Islet precursor cell (in vitro differentiated cells): ENCODE data around the gene CALB2.
"Not testable (repeated sequence)": the region's sequence is repeated elsewhere in the genome, so short reads cannot be mapped to it uniquely, and the experiment has no call there.

Source experiments
- DNase-seq: peaks from one replicate; pipeline ENCODE4 v3.0.0-alpha.2; 2018

Gene CALB2, protein sequence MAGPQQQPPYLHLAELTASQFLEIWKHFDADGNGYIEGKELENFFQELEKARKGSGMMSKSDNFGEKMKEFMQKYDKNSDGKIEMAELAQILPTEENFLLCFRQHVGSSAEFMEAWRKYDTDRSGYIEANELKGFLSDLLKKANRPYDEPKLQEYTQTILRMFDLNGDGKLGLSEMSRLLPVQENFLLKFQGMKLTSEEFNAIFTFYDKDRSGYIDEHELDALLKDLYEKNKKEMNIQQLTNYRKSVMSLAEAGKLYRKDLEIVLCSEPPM

DNA sequence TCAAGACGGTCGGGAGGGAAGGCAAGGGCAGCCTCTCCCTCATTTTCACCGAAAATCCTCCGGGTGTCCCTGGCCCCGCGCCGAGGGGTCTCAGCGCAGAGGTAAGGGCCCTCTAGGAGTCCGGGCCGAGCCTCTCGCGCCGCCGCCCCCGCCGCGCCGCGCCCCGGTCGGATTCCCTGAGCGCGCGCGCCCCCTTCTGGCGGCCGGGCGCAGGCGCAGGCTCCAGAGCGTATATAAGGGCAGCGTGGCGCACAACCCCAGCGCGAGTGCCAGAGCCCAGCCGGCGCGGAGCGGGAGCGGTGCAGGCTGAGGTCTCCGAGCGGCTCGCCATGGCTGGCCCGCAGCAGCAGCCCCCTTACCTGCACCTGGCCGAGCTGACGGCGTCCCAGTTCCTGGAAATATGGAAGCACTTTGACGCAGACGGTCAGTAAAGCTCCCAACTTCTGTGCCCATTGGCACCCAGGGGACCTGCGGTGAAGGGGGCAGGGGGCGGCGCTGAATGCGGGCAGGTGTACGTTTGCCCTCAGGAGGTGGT, at the start of gene CALB2:
CALB2 (plus strand) TSS at position 260 of the 535 bp plus-strand sequence; CDS start at position 330, 70 bp downstream.
- DNase-seq = peak; percentile 82

DNA sequence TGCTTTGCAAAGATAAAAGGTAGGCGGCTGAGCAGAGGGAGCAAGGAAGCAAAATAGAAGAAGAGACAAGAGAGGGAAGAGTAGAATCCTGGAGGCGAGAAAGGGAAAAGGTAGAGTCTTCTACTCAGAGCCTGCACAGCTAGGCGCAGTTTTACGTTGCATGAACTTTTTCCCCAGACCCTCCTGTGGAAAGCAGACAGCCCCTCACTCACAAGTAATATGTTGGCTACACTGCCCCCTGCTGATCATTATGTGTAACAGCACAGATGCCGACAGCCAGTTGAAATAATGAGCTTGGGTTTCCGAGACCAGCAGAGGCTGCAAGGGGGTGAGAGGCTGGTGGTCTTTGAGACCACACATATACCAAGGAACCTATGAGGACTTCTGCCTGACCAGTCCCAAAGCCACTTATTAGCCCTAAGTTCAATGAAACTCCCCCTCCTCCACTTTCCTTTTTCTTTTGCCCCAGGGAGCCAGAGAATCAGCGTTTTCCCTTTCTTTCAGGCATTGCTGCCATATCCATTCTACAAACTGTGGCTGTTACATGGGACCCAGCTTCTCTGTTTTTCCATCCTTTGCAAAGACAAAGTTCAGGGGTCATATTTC, 46.9 kb upstream of the CALB2 start:
- DNase-seq = peak; percentile 67

DNA sequence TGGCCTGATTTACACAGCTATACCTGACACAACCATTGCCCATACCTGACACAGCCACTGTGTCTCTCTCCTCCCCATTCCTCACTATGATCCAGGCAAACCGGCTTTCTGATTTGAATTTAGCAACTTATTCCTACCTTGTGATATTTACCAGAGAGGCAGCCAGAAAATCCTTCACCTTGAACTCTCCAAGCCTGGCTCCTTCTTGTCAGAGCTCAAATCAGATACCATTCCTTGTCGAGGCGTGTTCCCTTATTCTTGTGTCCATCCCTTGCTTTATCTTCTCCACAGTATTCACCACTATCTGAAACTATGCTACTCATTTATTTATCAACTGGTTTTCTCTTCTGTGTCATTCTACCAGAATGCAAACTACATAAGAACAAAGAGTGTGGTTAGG, 44.9 kb upstream of the CALB2 start:
- not testable (repeated sequence) for DNase-seq

DNA sequence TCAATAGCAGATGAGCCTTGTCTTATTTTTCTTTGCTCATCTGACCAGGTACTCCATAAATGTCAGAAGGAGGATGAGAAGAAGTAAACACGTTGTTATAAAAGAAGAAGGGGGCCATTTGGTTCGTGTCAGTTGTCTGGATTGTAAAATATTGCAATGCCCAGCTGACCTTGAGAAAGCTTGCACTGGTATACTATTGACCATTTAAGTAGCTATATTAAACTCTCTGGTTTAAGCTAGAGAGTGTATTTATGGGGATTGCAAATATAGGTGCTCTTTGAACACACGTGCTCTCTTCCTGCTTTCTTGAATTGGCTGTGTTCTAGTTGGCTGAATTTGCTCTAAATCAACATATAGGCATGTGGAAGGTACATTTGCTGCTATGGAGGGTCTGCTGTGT, 43.3 kb upstream of the CALB2 start:
- no peak for DNase-seq

DNA sequence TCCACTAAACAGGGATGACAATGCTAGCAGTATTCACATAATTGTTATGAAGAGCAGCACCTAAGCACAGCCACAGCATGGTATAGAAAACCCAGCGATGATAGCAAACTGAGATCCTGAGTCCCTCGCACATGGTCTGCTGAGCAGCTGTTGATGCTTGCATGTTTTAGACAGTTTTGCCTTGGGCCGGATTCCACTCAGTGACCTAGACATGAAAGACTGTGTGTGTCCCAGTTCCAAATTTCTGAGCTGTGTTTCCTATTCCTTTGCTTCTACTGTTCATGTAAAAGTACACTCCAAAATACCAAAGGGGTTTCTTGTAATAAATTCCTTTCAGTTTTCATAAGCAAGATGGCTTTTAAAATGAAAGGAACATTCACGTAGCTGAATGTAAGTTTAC, 38.5 kb upstream of the CALB2 start:
- no peak for DNase-seq

DNA sequence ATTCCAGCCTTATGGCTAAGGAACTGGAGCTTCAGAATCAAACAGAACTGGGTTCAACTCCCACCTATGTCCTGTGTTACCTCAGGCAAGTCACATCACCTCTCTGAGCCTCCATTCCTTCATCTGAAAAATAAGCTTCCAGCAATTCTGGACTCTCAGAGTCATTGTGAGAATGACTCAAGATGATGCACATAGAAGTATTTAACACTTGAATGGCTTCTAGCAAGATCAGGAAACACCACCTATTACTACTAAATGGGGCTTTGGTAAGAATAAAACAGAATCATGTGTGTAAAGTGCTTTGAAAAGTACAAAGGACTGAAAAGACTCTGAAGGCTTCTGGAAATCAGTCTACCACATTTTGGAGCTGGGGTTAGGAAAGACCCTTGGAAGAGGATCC, 30.8 kb upstream of the CALB2 start:
- no peak for DNase-seq

DNA sequence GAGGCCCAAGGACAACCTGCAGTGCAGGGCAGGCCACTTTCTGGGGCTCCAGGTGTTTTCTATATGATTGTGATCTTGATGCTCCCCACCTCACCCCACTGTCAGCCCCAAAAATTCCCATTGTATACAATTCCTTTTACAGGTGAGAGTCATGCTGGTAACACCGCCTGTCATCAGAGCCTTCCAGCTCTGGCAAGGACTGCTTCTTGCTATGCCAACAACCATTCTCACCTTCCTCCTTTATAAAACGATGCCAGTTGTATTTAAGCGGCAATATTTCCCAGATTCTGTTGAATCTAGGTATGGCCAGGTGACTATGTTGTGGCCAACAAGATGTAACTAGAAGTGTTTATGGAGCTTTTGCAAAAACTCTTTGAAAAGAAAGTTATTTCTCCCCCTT, 30.4 kb upstream of the CALB2 start:
- DNase-seq = no peak

DNA sequence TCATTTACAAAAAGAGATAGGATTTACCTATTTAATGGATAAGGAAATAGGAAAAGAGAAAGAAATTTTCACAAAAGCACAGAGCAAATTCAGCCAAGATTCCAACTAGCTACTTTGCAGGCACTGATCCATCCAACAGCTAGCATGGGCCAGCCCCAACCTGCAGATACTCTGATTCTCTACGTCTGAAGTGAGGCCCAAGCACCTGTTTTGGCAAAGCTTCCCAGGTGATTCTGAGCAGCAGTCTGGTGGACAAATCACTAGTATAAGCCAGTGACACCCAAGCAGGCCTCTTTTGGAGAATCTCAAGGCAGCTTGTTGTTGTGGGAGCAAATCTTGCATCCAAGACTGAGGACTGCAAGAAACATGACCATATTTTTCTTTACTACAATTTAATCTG, 20.9 kb upstream of the CALB2 start:
- DNase-seq = no peak

DNA sequence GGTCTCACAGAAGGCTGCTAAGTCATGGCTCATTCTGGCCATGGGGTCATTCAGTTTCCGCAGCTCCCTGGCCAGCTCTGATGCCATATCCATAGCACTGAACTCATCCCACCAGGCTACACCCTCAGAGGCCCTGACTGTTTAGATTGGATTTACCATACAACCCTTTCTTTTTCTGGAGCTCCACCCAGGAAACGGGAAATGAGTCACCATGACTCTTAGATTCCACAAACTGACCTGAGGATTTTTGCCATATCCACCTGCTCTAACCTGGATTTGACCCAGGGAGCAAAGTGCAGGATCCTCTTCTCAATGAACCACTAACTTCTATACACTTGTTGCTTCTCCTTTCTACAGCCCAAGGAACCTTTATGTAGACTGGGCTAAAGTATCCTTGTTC, 20.3 kb upstream of the CALB2 start:
- no peak for DNase-seq

DNA sequence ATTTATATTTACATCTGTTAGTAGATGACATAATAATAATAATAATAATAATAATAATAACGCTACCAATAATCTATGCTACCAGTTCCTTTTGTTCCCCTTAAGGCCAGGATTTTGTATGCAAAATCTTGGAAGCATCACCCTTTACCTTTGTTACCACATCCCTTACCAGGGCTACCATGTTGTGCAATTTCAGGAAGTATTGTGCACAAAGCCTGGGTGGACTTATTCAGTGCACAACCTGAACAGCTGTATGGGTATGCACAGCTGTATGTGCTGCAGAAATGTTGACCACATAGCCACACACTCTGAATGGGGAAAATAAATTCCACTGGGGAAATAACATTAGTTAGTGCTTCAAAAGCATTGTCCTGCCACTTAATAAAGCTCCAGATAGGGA, 19.9 kb upstream of the CALB2 start:
- DNase-seq = no peak

DNA sequence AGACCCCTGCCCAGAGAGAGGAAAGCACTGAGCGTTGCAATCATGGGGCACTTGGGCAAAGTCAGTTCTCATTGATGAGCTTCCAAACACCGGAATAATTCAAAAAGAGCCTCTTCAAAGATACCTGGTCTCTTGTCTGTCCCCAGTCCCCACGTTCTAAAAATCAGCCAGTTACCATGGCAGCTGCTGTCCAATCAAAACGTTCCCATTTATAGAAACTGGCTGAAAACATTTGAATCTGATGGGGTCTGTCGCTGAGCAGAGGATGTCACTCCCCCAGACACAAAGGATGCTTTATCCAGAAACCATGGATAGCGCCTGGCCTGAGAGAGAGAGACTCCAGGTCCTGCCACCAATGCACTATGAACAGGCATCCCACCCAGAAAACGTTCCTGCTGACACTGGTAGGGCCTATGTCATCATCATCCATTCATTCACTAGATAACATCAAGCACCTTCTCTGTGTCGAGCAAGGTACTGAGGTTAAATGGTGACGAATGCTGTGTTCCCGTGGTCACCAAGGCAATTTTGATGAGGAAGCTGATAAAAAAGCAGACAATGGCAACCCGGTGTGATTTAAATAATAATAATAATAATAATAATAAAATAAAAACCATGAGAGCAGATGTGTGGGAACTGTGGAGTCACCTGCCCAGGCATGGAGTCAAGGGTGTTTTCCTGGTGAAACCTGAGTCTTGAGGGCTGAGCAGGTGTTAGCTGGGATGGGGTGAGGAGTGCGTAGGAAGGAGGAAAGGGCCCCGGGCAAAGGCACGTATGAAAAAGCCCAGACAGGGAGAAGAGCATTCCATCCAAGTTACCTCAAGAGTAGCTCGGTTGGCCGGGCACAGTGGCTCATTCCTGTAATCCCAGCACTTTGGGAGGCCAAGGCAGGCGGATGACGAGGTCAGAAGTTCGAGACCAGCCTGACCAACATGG, 19.0 kb upstream of the CALB2 start:
- DNase-seq = peak; percentile 67

DNA sequence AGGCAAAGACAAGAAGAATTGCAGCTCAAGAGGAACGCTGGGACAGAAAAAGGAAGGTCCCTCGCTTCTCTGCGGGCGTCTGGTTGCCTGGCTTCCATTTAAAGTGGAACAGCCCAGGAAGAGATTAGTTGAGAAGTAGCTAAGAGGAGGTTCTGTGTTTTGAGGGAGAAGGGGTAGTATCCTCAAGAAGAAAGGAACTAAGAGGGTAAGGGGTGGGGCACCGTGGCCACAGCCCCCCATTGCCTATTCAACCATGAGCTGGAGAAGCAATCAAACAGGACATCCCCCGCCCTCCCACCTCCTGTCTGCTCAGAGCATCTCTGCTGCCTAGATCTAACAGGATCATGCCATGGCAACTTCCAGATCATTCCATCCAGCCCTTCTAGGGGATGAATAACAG, 18.1 kb upstream of the CALB2 start:
- no peak for DNase-seq

DNA sequence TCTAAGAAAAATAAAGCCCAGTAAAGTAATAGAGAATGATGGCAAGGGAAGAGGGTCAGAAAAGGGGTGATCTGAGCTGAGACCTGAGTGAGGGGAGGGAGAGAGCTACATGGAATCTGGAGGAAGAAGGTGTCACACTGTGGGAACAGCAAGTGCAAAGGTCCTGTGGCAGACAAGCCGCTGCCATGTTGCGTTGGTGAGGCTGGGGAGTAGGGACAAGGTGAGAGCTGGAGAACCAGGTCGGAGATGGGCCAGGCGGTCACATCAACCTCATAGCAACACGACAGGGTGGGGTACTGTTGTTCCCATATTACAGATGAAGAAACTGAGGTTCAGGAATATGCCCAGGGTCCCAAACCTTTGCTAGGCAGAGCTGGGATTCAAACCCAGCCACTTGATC, 16.6 kb upstream of the CALB2 start:
- no peak for DNase-seq

DNA sequence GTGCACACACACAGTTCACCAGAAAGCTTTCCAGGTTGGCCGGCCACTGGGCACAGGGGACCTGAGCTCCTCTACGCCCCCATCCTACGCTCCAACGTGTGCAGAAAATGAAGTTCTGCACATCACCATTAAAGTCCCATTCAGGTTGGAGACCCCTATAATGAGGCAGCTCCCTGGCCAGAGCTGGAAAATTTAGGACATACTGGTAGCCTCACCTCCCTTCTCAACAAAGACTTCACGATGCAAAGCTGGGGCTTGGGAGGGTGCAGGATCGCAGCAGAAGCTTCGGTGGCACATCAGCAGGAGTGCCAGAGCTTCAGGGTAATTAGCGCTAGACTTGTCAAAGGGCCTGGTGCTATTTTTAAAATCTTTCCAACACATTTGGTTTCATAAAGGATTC, 15.4 kb upstream of the CALB2 start:
- no peak for DNase-seq

DNA sequence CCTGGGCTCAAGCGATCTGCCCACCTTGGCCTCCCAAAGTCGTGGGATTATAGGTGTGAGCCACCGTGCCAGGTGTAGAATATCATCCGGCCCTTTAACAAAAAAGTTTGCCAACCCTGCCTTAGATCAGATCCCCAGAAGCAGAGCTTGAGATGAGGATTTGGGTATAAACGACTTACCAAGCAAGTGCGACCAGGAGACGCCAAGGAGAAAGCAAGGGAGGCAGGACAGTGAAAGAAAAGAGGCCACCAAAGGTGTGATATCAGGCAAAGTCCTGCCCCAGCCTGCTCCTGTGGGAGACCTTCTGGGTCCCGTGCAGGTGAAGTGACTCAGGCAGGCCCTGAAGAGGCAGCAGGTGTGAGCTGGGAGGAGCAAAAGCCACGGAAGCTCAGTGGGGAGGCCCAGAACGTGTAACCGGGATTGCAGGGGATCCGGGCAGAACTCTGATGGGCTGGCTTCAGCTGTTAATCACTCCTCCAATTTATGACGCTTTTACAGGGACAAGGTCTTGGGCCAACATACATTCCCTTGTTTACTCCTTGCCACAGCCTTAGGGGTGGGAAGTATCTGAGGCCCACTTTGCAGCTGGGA, 14.1 kb upstream of the CALB2 start:
- no peak for DNase-seq

DNA sequence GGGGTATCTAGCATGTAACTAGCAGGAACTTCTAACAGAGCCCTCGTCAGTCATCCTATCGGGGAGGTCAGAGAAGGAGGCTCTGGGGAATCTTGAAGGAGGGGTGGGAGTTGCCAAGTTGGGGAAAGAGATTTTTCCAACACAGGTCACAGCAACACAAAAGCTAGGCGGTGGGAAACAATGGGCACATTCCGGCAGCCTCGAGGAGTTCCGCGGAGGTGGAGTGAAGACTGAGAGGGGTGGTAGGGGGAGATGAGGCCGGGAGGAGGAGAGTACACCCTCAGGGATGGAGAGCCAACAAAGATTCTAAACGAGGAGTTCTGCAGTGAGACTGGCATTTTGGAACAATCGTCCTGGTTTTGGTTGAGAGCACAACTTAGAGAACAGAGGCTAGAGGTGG, 13.5 kb upstream of the CALB2 start:
- DNase-seq = no peak

DNA sequence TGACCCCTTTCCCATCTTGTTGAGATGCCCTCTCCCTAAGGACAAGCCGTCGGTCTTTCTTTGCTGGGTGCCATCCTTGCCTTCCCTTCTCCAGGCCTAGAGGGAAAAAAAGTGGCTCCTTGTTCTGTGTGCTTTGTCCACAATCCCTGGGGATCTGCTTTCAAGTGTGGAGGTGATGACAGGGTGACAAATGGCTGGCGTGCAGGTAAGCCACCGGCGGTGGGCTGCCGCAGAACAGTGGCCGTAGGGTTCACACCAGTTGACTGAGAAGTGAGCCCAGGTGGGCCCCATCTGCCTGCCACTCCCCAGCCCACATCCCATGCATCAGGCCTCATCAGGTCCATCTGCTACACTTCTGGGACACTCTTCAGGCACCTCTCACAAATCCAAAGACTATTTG, 11.4 kb upstream of the CALB2 start:
- no peak for DNase-seq

DNA sequence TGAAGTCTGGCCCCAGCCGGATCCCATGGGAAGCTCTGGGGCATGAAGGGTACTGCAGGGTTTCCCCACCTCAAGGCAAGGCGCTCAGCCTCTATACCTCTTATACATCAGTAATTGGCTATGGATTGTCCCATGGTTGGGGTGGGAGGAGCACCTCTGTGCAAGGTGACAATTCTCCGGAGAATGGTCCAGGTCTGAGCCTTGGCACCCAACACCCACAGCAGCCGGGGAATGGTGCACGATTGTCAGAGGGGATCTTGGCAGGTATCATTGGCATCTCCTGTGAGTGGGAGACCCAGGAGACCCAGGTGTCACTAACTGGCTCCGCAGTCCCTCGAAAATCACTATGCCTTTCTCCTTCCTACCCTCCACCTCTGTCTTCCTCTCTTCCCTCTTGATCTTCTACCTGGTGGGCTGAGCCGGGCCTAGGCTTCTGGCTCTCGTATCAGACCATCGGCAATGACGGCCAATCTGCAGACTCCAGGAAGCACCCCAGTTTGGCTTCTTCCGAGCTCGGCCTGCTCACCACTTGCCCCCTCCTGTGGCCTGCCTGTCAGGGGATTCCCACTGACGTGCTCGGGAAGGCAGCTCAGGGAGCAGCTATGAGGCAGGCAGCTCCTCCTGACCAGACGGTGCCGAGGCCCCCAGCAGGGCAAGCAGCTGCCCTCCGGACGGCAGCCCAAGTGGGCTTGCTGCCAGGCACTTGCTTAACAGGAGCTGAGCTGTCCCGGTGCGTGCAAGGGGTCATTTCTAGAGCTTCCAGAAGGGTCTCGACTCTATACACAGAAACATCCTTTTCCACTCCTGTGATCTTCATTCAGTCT, 10.0 kb upstream of the CALB2 start:
- DNase-seq = no peak

DNA sequence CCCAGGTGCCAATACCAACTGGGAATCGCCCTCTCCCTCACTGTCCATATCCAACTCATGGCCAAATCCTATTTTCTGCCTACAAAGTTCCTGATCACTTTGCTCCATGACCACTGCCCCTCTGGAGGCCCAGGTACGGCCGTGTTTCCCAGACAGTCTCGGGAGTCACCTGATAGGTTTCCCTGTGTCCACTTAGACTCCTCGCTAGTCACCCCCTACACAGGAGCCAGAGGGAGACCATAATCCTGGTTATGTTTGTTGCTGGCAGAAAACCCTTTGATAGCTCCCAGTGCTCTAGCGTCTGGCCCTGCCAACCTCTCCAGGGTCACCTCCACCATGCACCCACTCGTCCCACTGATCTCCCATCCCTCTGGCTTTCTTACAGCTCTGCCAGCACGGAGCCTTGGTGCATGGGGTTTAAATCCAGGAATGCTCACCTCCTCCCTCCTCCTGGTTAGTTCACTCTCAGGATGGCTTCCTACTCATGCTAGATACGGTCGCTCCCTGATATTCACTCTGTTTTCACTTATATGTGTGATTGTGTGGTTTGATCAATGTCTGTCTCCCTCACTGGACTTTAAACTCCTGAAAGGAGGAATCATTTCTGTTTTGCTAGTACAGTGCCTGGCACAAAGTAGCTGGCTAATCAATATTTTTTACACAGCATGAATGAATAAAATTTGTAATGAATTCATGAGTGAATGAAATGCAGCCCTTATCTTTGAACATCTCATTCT, 7.5 kb upstream of the CALB2 start:
- DNase-seq = peak; percentile 36

DNA sequence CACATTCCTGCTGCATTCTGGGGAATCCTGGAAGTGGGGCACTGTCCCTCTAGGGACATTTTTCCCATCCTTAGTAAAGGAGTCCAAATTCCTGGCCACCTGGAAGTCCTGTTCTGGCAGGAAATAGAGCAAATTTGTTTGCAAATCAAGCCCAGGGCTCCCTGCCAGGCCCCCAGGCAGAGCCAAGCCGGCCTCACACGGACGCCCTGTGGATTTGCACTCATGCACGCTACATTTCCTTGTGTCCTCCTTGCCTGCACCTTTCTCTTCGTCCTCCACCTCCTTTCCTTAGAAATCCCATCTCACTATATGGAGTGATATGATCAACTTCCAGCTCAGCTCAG, 7.0 kb upstream of the CALB2 start:
- DNase-seq = peak; percentile 57

DNA sequence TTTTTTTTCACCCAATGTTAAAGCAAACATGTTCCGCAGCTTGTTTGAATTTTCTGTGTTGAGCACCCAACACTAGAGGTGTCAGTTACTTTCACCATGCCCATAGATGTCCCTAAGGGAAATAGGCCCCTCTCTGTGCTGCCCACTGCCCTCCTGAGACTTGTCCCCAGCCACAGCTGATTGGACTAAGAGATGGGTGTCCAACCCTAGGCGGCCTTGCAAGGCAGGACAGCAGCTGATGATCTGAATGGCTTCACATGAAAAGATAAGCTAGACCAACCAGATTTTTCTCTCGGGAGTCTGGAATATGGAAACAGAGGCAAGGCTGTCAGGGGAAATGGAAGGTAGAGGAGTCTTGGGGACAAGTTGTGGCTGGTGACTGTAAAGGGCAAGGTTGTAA, 6.1 kb upstream of the CALB2 start:
- DNase-seq = no peak

DNA sequence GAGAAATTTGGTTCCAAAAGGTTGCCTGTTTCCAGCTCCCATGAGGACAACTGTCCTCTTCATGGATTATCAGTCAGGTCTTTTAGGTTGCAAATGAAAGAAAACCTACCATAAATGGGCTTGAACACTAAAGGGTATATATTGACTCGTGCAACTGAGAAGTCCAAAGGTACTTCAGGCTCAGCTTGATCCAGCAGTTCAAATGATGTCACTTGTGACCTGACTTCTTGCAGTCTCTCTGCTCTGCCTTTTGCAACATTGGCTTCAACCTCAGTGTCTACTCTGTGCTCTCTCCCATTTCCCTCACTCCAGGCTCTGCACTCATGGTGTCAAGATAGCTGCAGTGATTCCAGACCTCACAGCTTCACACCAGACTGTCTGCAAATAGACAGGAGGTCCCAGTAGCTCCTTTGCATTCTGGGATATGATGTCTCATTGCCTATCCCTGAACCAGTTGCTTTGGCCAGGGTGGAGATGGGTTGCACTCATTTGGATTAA, 5.5 kb upstream of the CALB2 start:
- DNase-seq = peak; percentile 6
